ENCODE measurements around the gene PPP2R3A.

- TF ChIP-seq ZNF140 (CRISPR knock-in tag; IDR thresholded peaks at IDR 0.05) (no peak), RFX5 (IDR thresholded peaks at IDR 0.05; ENCODE audit: low read depth, low read length) (no peak), CTCF (IDR thresholded peaks at IDR 0.05 in 2 of 3, conservative IDR thresholded peaks at IDR 0.05 in 1 of 3; ENCODE audit: insufficient read depth in 2 of 3, low read depth in 1 of 3, low read length in 3 of 3) (no peak), ZNF274 (IDR thresholded peaks at IDR 0.05; ENCODE audit: borderline replicate concordance, low read depth, low read length) (no peak), FOXP1 (CRISPR knock-in tag; IDR thresholded peaks at IDR 0.05) (no peak), MLX (CRISPR knock-in tag; conservative IDR thresholded peaks at IDR 0.05) (no peak), ZNF699 (CRISPR knock-in tag; IDR thresholded peaks at IDR 0.05; ENCODE audit: insufficient replicate concordance) (no peak), E2F5 (CRISPR knock-in tag; IDR thresholded peaks at IDR 0.05) (no peak)
These were observed 5.1 kb downstream of the PPP2R3A start for GRCh38 chr3:135970506-135971116.

Measured in K562 (cell line).